ENCODE data around the gene ENPP3.
"Not testable (repeated sequence)": the region's sequence is repeated elsewhere in the genome, so short reads cannot be mapped to it uniquely, and the experiment has no call there.

Gene ENPP3

DNA sequence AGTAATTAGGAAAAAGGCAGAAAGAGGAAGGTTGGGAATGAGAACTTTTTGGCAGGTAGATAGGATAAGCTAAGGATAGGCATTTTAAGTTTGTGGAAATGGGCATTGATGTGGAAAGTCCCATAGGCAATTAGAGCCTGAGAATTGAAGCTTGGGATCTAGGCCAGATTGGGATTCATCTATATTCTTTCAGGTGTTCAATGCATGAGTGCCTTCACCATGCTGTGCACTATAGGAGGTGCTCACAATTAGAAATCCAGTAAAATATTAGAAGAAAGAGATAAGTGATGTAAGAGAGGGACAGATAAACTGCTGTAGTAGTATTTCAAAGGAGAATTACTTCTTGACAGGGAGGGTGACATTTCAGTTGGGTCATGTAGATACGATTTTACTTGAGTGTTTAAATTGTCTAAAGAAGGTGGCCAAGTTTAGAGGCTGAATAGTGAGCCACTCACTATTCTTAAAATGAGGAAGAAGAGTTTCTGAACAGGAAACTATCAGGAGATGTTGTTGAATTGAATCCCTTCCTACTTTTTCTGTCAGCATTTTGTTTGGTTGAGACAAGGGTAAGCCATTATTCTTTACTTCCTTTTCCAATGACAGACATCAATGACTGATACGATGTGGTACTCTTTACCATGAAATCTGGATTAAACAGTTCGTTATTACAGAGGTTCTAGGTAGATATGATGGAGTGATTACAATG is 104.7 kb downstream of the ENPP3 start:
- DNase-seq: no peak

DNA sequence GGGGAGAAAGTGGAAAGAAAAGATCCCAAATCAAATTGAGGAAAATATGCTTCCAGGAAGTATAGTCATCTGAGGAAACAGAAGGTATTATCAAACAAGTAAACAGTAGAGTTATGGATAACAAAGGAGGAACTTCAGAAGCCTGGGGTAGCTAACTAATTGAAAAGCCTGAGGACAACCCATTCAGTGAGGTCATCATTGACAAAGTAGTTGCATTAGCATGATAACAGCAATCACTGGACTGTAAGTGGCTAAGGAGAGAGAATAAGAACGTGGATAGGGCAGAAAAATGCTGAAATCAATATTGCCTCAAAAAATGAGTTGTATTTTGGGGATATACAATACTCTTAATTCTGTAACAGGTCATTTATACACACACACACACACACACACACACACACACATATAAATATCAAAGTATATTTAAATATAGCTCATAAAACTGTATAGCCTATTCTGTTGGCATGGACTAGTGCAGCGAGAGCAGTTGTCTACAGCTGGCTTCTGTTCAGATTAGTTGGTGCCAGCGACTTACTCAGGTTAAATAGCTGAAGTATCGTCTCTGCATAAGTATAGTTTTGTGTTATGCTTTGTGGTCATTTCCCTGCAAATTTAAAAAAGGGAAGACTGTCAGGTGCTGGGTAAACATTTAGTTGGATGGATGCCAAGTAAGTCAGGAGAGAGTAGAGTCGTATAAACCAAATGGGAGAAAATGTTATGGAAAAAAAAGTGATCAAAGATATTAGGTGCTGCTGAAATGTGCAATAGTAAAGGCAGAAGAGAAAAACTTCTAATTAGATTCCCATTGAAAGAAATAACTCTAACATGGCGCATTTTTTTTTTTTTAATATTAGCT is 107.6 kb downstream of the ENPP3 start:
- no peak for DNase-seq

DNA sequence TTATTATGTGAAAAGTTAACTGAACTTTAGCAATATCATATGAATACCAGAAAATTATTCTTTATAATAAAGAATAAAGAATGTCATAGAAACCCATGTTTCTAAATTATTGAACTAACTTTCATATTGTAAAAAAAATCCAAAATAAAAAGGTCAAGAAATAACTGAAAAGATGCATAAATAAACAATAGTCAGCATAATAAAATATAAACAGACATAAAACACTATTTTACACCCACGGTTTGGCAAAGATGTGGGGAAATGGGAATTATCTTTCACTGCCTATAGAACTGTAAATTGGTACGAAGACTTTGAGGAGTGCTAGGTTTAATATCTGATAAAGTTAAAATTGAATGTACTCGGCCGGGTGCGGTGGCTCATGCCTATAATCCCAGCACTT is 108.4 kb downstream of the ENPP3 start:
- DNase-seq: no peak

DNA sequence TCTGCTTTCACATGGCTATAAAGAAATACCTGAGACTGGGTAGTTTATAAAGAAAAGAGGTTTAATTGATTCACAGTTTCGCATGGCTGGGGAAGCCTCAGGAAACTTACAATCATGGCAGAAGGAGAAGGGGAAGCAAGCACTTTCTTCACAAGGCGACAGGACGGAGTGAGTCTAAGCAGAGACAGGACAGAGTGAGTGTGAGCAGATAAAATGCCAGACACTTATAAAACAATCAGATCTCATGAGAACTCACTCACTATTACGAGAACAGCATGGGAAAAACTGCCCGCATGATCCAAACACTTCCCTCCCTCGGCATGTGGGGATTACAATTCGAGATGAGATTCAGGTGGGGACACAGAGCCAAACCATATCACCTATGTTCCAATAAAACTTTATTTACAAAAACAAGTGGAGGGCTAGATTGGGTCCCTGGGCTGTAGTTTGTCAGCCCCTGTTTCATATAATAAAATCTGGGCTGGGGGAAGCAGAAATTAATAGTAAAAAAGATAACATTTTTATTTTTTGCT is 110.8 kb downstream of the ENPP3 start:
- DNase-seq: no peak

DNA sequence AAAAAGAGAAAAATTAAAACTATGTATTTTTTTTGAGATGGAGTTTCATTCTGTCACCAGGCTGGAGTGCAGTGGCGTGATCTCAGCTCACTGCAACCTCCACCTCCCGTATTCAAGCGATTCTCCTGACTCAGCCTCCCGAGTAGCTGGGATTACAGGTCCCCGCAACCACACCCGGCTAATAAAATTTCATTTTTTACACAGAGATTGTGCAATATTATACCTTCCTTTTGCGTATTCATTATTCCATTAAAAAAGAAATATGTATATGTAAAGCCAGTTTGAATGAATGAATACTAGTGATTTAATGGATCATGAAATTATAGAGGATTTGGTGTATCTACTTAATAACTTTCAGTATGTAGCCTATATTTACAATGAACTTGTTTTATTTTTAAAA is 111.9 kb downstream of the ENPP3 start:
- no peak for DNase-seq

DNA sequence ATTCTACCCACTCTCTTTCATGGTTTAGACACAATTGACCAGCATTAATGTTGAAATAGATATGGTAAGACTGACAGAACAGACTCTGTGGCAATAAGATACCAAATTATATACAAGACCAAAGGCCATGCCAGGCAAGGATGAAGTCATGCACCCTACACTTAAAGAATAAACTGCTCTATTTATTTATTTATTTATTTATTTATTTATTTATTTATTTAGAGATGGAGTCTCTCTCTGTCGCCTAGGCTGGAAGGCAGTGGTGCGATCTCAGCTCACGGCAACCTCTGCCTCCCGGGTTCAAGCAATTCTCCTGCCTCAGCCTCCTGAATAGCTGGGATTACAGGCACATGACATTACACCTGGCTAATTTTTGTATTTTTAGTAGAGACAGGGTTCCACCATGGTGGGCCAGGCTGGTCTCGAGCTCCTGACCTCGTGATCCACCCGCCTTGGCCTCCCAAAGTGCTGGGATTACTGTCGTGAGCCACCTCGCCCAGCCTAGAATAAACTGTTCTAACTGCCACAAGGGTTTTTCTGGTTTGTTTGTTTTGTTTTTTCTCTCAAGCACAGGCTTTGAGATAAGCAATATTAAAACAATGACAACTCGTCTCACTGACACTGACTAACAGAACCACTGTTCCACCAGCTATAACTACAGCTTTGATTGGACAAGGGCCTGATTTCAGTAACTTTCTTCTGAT is 114.1 kb downstream of the ENPP3 start:
- not testable (repeated sequence) for DNase-seq

DNA sequence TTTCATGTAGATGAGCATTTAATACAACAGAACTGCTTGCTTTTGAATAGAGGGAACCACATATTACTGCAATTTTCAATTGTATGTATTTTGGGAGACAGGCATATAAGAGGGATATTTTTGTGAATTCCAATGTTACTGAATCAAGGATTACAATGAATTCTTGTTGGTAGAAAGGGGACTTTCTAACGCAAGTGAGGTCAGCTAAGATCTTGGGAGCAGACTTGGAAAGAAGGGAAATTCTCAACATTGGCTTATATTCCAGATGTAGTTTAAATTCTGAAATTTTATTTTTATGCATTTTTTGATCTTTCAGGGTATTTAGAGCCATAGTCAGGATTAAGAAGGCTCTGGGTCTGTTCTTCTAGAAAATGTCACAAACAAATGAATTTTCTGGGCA is 117.0 kb downstream of the ENPP3 start:
- DNase-seq: no peak

DNA sequence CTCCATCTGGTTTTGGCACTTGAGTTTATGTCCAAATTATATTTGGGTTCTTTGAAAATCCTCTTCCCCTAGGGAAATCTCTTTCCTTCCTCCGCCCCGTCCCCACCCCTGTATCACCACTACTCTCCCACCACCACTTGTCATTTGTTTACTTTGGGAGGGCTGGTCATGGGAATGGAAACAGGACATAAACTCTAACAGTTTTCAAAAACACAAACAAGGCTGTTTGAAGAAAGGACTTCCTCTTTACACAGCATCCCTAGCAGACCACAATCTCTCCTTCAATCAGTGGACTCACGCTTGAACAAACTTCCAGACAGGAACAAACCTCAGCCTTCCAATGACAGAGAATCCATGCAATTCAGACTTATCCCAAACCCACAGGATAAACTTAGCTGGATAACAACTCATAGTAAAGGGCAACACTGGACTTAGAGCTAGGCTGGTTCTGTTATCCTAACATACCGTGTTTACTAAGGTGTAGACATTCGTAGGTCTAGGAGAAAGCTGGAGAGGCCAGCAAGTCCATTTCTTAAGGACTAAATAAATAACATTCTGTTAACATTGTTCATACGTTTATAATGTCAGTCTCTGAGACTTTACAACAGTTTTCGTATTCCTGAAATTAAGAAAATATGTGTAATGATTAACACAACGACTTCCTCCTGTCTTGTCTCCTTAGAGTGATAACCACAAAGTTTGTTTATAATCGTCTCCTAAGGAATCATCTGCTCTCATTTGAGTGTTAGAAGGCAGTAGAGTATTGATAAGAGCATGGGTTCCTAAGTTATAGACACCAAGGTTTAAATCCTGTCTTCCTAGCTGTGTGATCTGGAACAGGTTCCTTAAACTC is 117.8 kb downstream of the ENPP3 start:
- DNase-seq: no peak

DNA sequence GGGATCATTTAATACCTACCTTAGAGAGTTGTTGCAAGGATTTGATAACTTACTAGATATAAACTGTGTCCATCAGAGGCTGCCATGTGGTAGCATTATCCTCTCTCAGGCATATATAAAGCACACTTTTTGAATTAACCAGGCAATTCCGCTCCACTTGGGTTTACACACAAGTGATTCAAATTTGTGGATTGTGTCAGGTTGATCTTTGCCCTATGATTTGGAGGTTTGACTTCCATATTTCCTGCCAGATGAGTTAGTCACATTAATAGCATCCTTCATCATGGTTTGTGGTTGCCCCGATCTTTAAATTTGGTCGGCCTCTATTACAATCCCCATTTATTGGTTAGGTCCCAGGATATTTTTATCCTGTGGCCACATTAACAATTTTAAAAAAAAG is 118.5 kb downstream of the ENPP3 start:
- DNase-seq: peak; percentile 7

DNA sequence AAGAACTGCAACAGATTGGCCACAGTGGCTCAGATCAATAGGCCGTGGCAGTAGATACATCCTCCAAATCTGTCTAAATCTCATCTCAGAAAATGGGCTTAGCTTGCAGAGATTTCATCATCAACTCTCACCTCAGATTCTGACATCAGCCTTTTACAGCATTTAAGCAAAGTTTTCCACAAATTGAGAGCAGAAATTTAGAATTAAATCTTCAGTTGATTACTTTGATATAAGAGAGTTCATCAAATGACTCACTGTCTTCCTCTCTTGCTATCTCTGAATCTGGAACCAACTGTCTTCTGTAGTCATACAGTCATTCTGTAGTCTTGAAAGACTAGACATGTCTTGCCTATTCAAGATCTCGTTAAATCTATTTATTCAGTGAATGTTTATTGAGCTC is 118.9 kb downstream of the ENPP3 start:
- no peak for DNase-seq

DNA sequence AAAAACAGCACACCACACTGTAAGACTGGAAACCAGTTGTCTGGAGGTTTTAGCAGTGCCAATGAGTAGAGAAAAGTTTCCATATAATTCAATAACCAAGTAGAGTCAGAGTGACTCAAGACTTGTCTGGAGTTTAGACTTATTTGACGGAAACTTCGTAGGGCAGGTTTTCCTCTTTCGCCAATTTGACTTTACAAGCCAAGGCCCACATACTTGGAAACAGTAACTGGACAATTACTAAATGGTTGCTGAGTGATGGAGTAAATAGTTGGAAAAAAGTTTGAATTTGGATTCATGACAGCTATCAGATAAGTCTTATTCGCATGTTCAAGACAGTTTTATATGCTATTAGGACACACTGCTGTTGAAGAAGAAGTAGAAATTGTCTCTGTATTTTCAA is 121.8 kb downstream of the ENPP3 start:
- DNase-seq: no peak

DNA sequence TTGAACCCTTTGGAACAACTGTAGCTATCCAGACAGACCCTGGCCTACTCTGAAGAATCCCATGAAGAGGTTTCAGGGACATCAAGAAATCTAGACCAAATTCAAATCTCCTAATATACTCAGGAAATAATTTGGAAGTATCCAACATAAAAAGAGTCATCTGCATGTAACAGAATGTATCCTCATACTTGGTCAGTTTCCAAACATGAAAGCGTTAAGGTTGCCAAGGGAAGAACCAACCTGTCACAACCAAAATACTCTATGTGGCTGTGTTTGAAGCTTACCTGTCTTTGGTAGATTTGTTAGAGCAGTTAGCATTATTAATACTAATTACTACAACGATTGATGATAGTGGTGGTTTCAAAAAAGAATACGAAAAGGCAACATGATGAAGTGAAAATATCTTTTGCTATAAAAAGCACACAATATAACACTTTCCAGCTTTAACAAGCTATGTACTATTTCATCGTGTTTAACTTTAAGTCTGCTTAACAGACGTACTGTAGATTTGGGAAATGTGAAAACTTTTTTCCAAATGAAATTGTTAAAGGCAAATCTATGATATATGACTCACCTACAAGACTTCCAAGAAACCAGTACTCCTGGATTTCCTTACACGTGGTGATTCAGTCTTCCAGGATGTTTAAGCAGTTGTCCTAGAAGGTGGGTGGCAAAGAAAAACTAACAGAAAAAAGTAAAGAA is 124.1 kb downstream of the ENPP3 start:
- no peak for DNase-seq

DNA sequence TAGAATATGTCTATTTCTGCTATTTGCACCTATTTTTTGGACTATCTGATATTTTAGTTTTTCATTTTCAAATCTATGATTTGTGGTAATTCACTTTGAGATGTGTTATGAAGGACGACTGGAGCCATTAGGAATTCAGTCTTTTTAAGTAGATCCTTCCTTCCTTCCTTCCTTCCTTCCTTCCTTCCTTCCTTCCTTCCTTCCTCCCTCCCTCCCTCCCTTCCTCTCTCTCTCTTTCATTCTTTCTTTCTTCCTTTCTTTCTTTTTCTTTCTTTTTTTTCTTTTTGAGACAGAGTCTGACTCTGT is 124.6 kb downstream of the ENPP3 start:
- no peak for DNase-seq

DNA sequence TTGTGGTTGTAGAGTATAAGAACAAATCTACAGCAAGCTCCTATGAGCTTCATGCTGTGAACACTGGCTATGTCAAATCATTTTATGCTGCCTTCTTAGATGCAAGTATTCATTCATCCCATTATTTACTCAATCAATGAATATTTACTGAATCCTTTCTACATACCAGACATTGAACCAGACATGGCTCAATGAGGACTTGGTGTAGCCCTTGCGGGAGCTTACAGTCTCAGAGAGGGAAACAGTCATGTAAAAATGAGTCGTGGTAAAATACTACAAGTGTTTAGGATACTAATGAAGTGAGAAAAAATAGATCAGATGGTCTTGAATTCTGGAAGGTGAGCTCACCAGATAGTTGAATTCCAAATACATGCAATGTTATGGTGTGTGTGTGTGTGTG is 125.9 kb downstream of the ENPP3 start:
- DNase-seq: no peak

DNA sequence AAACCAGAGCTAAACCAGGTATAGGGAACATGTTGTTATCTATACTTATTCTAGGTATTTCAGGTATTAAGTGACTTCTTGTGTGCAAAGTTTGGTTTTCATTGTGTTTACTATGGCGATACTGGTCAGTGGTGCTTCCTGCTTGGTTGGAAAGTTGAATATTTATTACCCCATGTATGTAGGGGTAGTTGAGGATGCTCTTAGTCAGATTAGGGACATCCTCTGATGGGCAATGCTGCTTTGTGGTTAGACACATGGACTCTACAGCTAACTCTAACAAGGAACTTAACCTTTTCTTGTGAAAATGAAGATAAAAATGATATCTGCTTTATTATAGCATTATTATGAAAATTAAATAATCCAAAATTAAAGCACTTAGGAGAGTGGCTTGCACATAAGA is 126.6 kb downstream of the ENPP3 start:
- DNase-seq: no peak

DNA sequence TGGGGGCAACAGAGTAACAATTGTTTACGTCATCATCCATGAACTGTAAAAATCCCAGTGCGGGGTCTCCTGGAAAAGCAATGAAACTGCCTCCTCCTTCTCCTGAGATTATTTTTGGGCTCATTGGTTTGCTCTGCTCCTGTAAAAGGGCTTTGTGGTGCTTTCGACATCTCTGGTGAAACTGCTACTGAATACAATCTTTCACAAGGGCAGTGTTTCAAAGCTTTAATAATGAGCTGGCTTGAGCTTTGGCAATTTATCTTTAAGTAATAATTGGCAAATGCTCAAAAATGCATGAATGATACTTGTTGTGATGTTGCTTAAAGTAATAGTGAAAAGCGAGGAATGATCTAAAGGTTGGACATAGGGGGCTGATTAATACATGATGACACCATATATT is 127.2 kb downstream of the ENPP3 start:
- DNase-seq: no peak

DNA sequence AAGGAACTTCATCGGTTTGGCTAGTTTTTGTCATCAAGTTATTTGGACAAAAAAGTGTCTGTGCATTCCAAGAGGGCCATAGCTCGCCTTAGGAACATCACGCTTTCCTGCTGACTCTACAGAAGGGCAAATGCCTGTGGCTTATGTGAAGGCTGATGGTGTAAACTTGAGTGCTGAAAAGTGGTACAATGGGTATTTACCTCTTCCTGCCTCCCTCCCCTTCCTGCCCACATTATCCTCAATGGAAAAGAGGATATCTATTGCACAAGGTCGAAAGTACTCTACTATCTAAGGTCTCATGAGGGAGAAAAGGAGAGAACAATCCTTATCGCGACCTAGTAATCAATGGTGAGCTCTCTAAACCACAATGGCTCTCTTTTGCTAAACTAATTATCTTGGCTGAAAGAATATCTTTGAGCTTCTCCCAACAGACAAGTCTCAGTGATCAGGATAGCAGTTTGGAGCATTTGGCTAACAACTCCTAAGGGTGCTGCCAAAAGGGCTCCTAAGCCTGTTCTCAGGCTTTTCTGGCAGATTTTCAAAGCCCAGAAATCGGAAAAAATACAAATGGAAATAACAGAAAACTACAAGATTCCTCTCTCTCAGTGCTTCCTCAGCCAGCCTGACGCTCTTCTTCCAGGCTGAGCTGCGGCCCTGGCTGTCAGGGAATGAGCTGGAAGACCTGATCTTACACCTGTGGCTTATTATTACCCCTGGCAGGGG is 128.1 kb downstream of the ENPP3 start:
- no peak for DNase-seq

DNA sequence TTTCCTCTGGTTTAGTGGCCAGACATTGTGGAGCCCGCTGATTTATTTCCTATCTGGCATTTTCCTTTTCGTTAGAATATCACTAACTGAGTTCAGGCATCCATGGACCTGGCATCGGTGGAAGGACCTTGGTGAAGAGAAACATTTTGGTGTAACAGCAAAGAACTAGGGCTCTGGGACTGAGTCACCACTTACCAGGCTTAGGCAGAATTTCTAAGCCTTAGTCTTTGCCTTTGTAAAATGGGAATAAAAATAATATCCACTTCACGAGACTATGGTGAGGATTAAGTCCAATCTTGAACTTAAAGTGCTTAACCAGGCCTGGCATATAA is 128.7 kb downstream of the ENPP3 start:
- no peak for DNase-seq

DNA sequence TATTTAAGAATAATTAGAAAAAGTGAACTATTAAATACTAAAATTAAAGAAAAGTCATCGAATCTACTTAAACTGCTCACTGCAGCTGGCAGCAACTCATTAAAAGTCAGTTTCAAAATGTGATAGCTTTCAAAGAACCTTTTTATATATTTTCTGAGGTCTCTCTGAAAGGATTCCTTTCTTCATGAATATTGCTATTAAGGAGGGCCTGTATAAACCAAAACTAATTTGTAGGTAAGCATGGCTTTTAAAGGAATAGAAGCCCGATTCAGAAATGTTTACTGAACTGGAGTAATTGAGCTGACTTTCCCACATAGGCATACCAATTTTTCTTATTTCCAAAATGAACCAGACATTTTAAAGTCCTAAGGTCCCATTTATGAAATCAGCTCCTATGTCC is 129.5 kb downstream of the ENPP3 start:
- DNase-seq: no peak

DNA sequence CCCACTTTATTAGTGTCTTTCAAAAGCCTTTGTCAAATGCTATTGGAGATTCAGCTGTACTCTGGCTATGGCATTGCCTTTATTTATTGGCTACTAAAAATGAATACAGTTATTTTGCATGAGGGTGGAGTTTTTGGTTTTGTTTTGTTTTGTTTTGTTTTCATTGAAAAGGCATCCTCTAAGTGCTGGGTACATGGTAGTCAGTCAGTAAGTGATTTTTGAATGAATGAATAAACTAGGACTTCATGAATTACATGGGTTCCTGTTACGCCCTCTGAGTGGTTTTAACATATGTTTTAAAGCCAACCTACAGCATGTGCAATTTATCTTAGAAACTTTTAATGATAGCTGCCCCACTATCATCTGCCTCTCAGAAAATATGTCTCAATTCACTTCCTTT is 131.9 kb downstream of the ENPP3 start:
- no peak for DNase-seq

DNA sequence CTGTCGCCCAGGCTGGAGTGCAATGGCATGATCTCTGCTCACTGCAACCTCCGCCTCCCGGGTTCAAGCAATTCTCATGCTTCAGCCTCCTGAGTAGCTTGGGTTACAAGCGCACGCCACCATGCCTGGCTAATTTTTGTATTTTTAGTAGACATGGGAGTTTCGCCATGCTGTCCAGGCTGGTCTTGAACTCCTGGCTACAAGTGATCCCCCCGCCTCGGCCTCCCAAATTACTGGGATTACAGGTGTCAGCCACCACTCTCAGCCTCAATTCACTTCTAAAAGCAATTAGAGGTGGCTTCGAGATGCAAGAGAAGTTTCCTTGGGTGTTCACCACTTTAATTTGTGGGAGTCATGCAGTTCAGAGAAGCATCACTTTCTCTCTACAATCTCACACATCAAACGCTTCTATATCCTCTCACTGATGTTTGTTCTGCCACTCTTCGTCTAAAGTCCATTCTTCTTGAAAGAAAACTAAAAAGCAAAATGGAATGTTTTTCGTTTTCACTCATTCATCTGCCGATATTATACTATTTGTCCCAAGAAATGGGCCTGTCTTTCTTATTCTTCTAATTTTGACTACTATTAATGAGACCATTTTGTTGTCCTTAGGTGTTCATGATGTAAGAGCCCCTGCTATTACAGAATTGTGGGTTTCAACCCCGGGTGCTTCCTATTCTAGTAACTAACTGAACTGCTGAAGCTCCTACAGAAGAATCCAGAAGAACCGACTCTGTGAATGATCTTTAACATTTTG is 132.5 kb downstream of the ENPP3 start:
- DNase-seq: no peak

Data from T1000 (cell line).